ENCODE measurements around the gene GMIP.
A peak's percentile ranks its signal among the peaks of the same experiment; 100 is the strongest.
"Not testable (repeated sequence)": the region's sequence is repeated elsewhere in the genome, so short reads cannot be mapped to it uniquely, and the experiment has no call there.

The GMIP gene

DNA sequence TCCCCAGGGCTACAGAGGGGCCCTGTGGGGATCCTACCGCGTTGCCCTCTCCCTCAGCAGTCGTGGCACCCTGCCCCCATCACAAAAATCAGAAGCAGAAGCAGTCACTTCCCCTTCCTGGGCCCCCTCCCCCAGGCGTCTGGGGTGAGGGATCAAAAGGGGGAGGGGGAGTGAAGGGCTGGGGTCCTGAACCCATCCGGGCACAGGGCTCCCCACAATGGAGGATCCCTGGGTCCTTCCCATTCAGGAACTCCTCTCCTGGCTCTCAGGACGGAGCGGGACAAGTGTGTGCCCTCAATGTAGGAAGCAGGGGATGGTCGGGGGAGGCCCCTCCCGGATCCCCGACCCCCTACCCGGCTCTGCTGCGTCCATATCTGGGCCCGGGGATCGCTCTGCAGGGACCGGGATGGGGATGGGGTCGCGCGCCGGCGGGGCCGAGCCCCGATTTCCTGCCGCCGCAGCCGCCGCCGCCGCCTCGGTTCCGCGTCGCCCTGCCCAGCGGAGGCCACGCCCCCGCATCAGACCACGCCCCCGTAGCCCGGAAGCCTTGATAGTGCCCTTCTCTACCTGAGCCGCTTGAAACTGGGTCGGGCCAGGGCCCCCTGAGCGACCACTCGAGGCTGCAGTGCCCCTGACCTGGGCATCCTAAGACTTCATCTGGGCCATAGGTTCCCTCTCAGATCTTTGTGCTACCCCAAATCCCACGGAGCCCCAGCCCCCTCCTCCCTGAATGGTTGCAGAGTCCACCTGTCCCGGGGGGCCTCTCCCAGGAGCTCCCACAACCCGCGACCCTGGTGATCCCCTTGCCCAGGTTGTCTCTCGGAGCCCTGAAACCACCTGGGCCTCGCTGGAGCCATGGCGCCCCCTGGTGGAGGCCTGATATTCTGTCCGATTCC lies at the start of gene GMIP:
GMIP (minus strand) TSS at position 500 of the 896 bp plus-strand sequence; CDS start at position 372, 128 bp downstream.
- DNase-seq (ENCODE audit: low read depth in 2 of 2), result peak; percentile 84

DNA sequence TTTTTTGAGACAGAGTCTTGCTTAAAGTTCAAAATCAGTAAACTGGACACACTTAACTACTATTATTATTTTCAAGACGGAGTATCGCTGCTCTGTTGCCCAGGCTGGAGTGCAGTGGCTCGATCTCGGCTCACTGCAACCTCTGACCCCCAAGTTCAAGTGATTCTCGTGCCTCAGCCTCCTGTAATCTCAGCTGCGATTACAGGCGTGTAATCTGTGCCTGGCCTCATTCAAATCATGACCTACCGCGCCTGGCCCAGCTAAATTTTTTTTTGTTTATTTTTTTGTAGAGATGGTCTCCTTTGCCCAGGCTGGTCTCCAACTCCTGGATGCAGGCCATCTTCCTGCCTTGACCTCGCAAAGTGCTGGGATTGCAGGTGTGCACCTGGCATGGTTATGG lies 48.2 kb upstream of the GMIP start:
- no peak for DNase-seq (ENCODE audit: low read depth in 2 of 2)

GRCh38 chr19:19689023-19689422 lies 45.6 kb upstream of the GMIP start:
- DNase-seq (ENCODE audit: low read depth in 2 of 2), result not testable (repeated sequence)

DNA sequence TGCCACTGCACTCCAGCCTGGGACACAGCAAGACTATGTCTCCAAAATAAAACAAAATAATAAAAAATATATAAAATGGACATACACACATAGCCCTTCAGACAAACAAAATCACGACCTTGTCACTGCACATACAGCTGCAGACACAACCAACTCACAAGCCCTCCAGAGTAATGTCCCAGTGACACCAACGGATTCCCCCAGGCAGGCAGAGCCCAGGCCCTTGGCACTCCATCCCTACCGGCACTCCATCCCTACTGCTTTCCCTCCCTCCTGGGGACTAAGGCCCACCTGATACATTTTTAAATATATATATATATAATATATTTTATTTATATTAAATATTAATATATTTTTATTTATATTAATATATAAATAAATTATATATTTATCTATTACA lies 43.6 kb upstream of the GMIP start:
- DNase-seq (ENCODE audit: low read depth in 2 of 2), result no peak

DNA sequence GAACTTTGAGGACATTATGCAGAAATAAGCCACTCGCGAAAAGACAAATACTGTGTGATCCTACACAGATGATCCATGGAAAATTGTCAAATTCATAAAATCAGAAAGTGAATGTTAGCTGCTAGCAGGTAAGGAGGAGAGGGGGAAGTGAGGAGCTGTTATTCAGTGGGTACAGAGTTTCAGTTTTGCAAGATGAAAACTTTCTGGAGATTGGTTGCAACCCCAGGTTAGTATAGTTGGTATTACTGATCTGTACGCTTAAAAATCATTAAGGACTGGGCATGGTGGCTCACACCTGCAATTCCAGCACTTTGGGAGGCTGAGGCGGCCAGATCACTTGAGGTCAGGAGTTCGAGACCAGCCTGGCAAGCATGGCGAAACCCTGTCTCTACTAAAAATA lies 43.1 kb upstream of the GMIP start:
- no peak for DNase-seq (ENCODE audit: low read depth in 2 of 2)

- DNase-seq (ENCODE audit: low read depth in 2 of 2), result not testable (repeated sequence)
Observed at GRCh38 chr19:19686119-19686518, 42.7 kb upstream of the GMIP start.

DNA sequence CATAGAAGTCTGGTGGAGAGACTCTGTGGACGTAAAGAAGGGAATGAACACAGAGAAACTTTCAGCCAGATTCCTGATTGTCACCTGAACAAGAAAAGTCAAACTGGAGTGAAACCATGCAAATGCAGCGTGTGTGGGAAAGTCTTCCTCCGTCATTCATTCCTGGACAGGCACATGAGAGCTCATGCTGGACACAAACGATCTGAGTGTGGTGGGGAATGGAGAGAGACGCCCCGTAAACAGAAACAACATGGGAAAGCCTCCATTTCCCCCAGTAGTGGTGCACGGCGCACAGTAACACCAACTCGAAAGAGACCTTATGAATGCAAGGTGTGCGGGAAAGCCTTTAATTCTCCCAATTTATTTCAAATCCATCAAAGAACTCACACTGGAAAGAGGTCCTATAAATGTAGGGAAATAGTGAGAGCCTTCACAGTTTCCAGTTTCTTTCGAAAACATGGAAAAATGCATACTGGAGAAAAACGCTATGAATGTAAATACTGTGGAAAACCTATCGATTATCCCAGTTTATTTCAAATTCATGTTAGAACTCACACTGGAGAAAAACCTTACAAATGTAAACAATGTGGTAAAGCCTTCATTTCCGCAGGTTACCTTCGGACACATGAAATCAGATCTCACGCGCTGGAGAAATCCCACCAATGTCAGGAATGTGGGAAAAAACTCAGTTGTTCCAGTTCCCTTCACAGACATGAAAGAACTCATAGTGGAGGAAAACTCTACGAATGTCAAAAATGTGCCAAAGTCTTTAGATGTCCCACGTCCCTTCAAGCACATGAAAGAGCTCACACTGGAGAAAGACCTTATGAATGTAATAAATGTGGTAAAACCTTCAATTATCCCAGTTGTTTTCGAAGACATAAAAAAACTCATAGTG lies 36.0 kb upstream of the GMIP start:
- no peak for DNase-seq (ENCODE audit: low read depth in 2 of 2)

DNA sequence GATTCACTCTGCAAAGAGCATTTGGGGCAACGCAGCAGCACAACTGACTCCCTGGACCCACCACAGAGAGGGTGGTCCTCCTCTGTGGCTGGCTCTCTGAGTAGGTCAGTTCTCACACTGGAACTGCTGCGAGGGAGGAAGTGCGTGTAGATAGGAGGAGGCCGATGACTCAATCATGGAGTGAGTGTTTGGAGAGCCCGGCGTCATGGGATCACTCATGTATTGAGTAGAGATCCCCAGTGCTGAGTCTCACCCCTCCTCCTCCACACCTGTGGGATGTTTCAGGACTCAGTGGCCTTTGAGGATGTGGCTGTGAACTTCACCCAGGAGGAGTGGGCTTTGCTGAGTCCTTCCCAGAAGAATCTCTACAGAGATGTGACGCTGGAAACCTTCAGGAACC lies 34.1 kb upstream of the GMIP start:
- DNase-seq (ENCODE audit: low read depth in 2 of 2), result no peak

DNA sequence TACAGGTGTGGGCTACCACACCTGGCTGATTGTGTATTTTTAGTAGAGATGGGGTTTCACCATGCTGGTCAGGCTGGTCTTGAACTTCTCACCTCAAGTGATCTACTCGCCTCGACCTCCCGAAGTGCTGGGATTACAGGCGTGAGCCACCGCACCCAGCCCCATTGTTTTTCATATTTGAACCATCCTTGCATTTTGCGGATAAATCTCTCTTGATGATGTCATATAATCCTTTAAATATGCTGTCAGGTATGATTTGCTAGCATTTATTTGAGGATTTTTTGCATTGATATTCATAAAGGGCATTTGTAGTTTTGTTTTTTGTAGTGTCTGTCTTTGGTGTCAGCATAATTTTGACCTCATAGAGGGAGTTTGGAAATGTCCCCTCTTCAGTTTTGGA lies 30.9 kb upstream of the GMIP start:
- no peak for DNase-seq (ENCODE audit: low read depth in 2 of 2)

DNA sequence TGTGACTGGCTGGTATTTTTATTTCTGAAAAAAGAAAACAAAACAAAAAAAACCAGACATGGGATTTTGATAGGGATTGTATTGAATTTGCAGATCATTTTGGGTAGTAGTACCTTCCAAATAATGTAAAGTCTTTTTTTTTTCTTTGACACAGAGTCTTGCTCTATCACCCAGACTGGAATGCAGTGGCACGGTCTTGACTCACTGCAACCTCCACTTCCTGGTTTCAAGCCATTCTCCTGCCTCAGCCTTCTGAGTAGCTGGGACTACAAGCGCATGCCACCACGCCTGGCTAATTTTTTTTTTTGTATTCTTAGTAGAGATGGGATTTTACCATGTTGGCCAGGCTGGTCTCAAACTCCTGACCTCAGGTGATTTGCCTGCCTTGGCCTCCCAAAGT lies 29.4 kb upstream of the GMIP start:
- no peak for DNase-seq (ENCODE audit: low read depth in 2 of 2)

GRCh38 chr19:19670070-19670551 lies 26.7 kb upstream of the GMIP start:
- no peak for DNase-seq (ENCODE audit: low read depth in 2 of 2)

DNA sequence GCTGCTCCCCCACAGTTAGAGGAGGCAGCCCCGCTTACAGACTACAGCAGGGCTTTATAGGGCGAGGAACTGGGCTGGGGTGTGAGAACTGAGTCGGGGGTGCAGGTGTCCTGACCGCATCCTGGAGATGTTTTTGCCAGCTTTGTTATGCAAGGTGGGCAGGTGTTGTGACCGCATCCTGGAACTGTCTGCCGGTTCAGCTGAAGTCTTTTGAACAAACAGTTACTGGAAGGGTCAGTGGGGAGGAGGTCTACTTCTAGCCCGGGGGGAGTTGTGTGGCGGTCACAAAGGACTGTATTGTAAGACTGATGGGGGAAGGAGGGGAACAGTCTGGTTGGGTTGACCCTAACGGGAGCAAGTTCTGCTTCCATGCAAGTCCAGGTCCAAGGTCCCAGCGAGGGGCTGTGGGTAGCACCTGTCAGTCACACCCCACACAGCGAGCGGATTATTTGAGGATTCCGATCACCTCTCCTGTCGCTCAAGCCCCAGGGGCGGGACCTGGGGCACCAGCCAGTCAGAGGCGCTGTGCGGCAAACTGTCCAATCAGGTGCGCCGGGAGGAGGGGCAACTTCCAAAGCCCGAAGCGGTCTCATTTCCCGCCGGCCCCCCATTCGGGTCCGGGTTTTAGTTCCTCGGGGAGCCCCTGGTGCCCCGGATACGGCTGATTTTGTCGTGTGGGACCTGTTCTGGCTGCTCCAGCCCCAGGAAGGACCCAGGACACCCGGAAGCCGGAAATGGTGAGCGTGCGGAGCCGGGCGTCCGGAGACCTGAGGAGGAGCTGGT lies 25.0 kb upstream of the GMIP start, which contains the start of gene ZNF101:
ZNF101 (plus strand) TSS at position 610 of the 783 bp plus-strand sequence; CDS start at position 735, 125 bp downstream.
- DNase-seq (ENCODE audit: low read depth in 2 of 2), result peak; percentile 86 to 89

- not testable (repeated sequence) for DNase-seq (ENCODE audit: low read depth in 2 of 2)
Observed at GRCh38 chr19:19665420-19665948, 22.0 kb upstream of the GMIP start.

GRCh38 chr19:19663256-19664120 lies 20.0 kb upstream of the GMIP start, which contains the start of gene ATP13A1:
ATP13A1 (minus strand) TSS chr19:19663676; CDS start chr19:19663666, 10 bp downstream.
- peak; percentile 84 to 88 for DNase-seq (ENCODE audit: low read depth in 2 of 2)

DNA sequence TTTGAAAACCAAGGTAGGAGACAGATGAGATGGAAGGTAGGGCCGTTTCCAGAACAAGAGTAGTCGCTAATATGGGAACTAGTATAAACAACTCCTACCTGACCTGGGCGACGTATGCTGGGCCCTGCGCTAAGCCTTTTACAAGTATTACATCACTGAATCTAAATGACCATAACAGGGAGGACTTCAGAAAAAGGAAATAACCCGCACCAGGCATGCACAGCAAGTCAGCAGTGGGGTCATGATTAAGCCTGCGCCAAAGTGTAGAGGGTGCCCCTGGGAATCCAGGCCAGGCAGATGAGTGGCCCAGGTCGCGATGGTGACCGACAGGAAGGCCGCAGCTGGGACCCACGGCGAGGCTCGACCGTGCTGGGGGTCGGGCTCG lies 19.4 kb upstream of the GMIP start:
- DNase-seq (ENCODE audit: low read depth in 2 of 2), result no peak

GRCh38 chr19:19662344-19662743 lies 18.9 kb upstream of the GMIP start:
- DNase-seq (ENCODE audit: low read depth in 2 of 2), result no peak

DNA sequence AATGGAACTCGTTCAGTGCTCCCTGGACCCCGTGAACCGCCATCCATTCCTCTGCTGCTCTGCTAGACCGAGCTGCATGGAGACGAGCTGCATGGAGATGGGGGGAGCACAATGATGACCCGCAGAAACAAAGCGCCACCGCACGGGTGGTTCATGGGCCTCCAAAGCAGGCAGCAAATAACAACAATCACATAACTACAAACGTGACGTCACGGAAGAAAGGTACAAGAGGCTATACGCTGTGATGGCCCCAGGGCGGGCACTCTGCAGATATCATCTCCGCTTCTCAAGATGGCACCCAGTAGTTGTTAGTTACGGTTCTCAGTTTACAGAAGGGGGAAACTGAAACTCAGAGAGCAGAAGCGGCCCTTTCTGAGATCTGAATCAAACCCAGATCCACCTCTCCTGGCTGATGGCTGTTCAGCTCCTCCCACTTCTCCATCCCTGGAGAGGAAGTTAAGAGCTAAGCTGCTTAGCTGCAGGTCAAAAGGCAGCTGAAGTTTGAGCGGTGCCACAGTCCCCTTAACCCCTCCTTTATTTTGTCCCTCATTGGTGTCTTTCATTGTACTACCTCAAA lies 18.3 kb upstream of the GMIP start:
- DNase-seq (ENCODE audit: low read depth in 2 of 2), result no peak

DNA sequence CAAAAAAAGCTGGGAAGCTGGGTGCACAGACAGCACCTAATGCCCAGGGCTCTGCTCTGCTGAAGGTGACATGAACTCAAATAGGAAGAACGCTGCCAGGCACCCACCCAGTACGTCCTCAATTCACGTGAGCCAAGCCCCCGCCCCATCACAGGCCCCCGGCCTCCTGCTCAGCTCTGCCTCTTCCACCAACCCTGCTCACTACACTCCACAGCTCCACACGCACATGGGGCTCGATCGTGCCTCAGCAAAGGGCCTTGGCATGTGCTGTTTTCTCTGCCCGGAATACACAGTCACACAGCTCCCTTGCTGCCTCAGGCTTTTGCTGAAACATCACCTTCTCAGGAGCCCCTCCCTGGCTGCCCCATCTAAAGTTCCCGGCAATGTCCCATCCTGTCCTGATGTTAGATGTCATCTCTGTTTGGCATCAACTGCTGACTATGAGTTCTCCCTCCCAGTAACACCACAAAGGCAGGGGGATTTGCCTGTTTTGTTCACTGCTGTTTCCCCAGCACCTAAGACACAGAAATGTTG lies 17.8 kb upstream of the GMIP start:
- no peak for DNase-seq (ENCODE audit: low read depth in 2 of 2)

DNA sequence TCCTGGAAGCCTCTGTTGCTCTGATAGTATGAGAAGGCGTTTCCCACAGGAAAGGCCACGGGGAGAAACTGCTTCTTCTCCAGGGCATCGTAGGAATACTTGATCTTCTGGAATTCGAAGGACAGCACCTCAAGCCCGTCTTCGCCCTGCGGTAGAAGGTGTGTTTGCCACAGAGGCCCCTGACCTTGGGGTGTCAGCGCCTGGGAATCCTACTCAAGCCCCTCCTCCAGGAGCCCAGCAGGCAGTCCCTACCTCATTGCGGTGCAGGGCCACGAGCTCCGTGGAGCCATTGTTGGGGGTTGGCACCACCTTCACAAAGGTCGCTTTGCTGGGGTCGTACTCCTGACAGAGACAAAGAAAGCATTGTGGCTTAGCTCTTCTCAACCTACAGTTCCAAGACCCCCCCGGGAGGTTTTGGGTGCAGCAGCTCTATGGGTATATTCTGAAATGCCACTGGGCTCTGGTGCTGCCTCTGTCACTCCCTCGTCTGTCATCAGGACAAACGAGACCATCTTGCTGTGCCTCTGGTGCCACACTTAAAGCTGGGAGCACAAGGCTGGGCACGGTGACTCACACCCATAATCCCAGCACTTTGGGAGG lies 16.3 kb upstream of the GMIP start:
- no peak for DNase-seq (ENCODE audit: low read depth in 2 of 2)

Data from stimulated activated CD4-positive, alpha-beta T cell treated with anti-CD3 and anti-CD28 coated beads, Interleukin-1b, Interleukin-23, amount 100 ng/mL, for 4 hours (primary cell).